Mesenchymal stem cell (in vitro differentiated cells and primary cell): Measurements from ENCODE around the gene SRSF8.
"Not testable (repeated sequence)": the region's sequence is repeated elsewhere in the genome, so short reads cannot be mapped to it uniquely, and the experiment has no call there.

Experiments used
- DNase-seq: peaks from one replicate; pipeline ENCODE4 v3.0.0-alpha.2; 2013
- H2AFZ ChIP-seq: one replicate; pipeline ENCODE4 v1.6.1; 2013; ENCODE audit warnings: low read depth, mild to moderate bottlenecking, control low read depth, inconsistent platforms, low read length, moderate library complexity
- H2AK5ac ChIP-seq: 2 replicates; pipeline ENCODE4 v1.6.1; 2013; ENCODE audit warnings: low read length, moderate library complexity, mild to moderate bottlenecking, inconsistent platforms; ENCODE audit not compliant: severe bottlenecking
- H2BK120ac ChIP-seq: one replicate; pipeline ENCODE4 v1.6.1; 2013; ENCODE audit warnings: low read depth, mild to moderate bottlenecking, inconsistent platforms, low read length, moderate library complexity
- H2BK12ac ChIP-seq, 2 experiments: one replicate each; pipeline ENCODE4 v1.6.1; 2013; ENCODE audit warnings: inconsistent platforms in 2 of 2, low read length in 2 of 2, mild to moderate bottlenecking in 2 of 2, moderate library complexity in 2 of 2, control low read depth in 1 of 2
- H2BK15ac ChIP-seq: one replicate; pipeline ENCODE4 v1.6.1; 2013; ENCODE audit warnings: mild to moderate bottlenecking, low read depth, inconsistent platforms; ENCODE audit not compliant: poor library complexity, severe bottlenecking
- H2BK5ac ChIP-seq: 2 replicates; pipeline ENCODE4 v1.6.1; 2013; ENCODE audit warnings: low read depth, mild to moderate bottlenecking, low read length, control low read depth, inconsistent platforms; ENCODE audit not compliant: poor library complexity, severe bottlenecking
- H3K14ac ChIP-seq, 2 experiments: one replicate each; pipeline ENCODE4 v1.6.1; 2013; ENCODE audit warnings: inconsistent platforms in 2 of 2, low read length in 2 of 2, control low read depth in 1 of 2, mild to moderate bottlenecking in 1 of 2, moderate library complexity in 1 of 2
- H3K18ac ChIP-seq, 2 experiments: one replicate each; pipeline ENCODE4 v1.6.1; 2013; ENCODE audit warnings: inconsistent platforms in 2 of 2, low read length in 2 of 2, control low read depth in 1 of 2, low read depth in 1 of 2, mild to moderate bottlenecking in 1 of 2
- H3K23ac ChIP-seq, 2 experiments: one replicate each; pipeline ENCODE4 v1.6.1; 2013; ENCODE audit warnings: inconsistent platforms in 2 of 2, low read length in 2 of 2, mild to moderate bottlenecking in 2 of 2, moderate library complexity in 2 of 2, control low read depth in 1 of 2
- H3K27ac ChIP-seq: 2 replicates; pipeline ENCODE4 v1.5.1; 2013; ENCODE audit warnings: mild to moderate bottlenecking, moderate library complexity, low read length, control low read depth, inconsistent platforms; ENCODE audit not compliant: poor library complexity, severe bottlenecking
- H3K27me3 ChIP-seq, 2 experiments: 2 replicates each; pipeline versions ENCODE4 v1.6.1 to v1.7.0; 2013; ENCODE audit warnings: low read length in 2 of 2, mild to moderate bottlenecking in 2 of 2, moderate library complexity in 2 of 2, control low read depth in 1 of 2, inconsistent platforms in 1 of 2; ENCODE audit not compliant: control insufficient read depth in 1 of 2, insufficient read depth in 1 of 2
- H3K36me3 ChIP-seq, 2 experiments: 2 replicates each; pipeline versions ENCODE4 v1.6.1 to v1.7.0; 2013; ENCODE audit warnings: low read length in 2 of 2, control low read depth in 1 of 2, inconsistent platforms in 1 of 2, low read depth in 1 of 2, mild to moderate bottlenecking in 1 of 2; ENCODE audit not compliant: insufficient read depth in 2 of 2, control insufficient read depth in 1 of 2
- H3K4ac ChIP-seq, 2 experiments: one replicate each; pipeline ENCODE4 v1.6.1; 2013; ENCODE audit warnings: inconsistent platforms in 2 of 2, low read length in 2 of 2, mild to moderate bottlenecking in 2 of 2, moderate library complexity in 2 of 2, control low read depth in 1 of 2, low read depth in 1 of 2
- H3K4me1 ChIP-seq: 2 replicates; pipeline ENCODE4 v1.6.1; 2013; ENCODE audit warnings: low read depth, low read length, control low read depth; ENCODE audit not compliant: control insufficient read depth, insufficient read depth
- H3K4me2 ChIP-seq: 2 replicates; pipeline ENCODE4 v1.6.1; 2013; ENCODE audit warnings: low read length, mild to moderate bottlenecking, inconsistent platforms; ENCODE audit not compliant: poor library complexity, severe bottlenecking
- H3K4me3 ChIP-seq, 2 experiments: 2 replicates each; pipeline versions ENCODE4 v1.5.1 to v1.7.0; 2013; ENCODE audit warnings: low read length in 2 of 2, mild to moderate bottlenecking in 2 of 2, control low read depth in 1 of 2, low read depth in 1 of 2; ENCODE audit not compliant: insufficient read depth in 1 of 2
- H3K79me1 ChIP-seq: replicated peaks from 2 replicates; pipeline ENCODE4 v1.6.1; 2013; ENCODE audit warnings: mild to moderate bottlenecking, control low read depth, low read length, inconsistent platforms; ENCODE audit not compliant: poor library complexity, severe bottlenecking
- H3K9ac ChIP-seq: 2 replicates; pipeline ENCODE4 v1.7.0; 2013; ENCODE audit warnings: mild to moderate bottlenecking, low read length, moderate library complexity
- H3K9me3 ChIP-seq: 2 replicates; pipeline ENCODE4 v1.7.0; 2013; ENCODE audit warnings: mild to moderate bottlenecking, low read length; ENCODE audit not compliant: control insufficient read depth
- H4K8ac ChIP-seq: one replicate; pipeline ENCODE4 v1.6.1; 2013; ENCODE audit warnings: inconsistent platforms, mild to moderate bottlenecking, low read length, moderate library complexity
- H4K91ac ChIP-seq: one replicate; pipeline ENCODE4 v1.6.1; 2013; ENCODE audit warnings: mild to moderate bottlenecking, low read length, inconsistent platforms
- WGBS: methylation state at CpG from one replicate; pipeline ENCODE4 v1.1.7; 2013; ENCODE audit warnings: mixed read lengths; 5-methylcytosine and 5-hydroxymethylcytosine counted together

SRSF8 gene

GRCh38 chr11:95108159-95108611 lies 41.5 kb downstream of the SRSF8 start:
- H3K27ac ChIP-seq: no peak overlapping the region
- no peak overlapping the region for H3K4me2 ChIP-seq
- 19% methylated on average over 6 of the region's 9 CpGs for WGBS
- H2AK5ac ChIP-seq: no peak overlapping the region
- H2BK5ac ChIP-seq: no peak overlapping the region
- H2BK15ac ChIP-seq: no peak overlapping the region
- no peak overlapping the region for H2AFZ ChIP-seq
- no peak overlapping the region for H3K9ac ChIP-seq
- peaks cover 4 to 9% of the 10 kb centered on the region in 2 experiments for H3K36me3 ChIP-seq
- peak overlapping the region; percentile 57 for H4K91ac ChIP-seq
- peaks cover 6% of the 10 kb centered on the region for H3K79me1 ChIP-seq
- peak overlapping the region in 1 of 2 experiments; percentile 49 for H2BK12ac ChIP-seq
- H4K8ac ChIP-seq: peak overlapping the region; percentile 1
- no peaks in the 10 kb centered on the region for H3K9me3 ChIP-seq
- H3K23ac ChIP-seq: no peak overlapping the region
- H2BK120ac ChIP-seq: peak overlapping the region; percentile 87
- no peak overlapping the region for H3K4me3 ChIP-seq
- H3K27me3 ChIP-seq: no peaks in the 10 kb centered on the region
- H3K4ac ChIP-seq: peak overlapping the region in 1 of 2 experiments; percentile 37
- peaks cover 16% of the 10 kb centered on the region for H3K4me1 ChIP-seq
- peak; percentile 81 for DNase-seq
- no peak overlapping the region for H3K14ac ChIP-seq
- H3K18ac ChIP-seq: peak overlapping the region in 1 of 2 experiments; percentile 71

- Histone ChIP-seq H3K4me2 (no peak overlapping the region), H2AK5ac (no peak overlapping the region), H2BK120ac (no peak overlapping the region), H2AFZ (no peak overlapping the region), H4K8ac (peak overlapping the region; percentile 60), H3K9ac (no peak overlapping the region), H3K36me3 (peaks cover 4 to 9% of the 10 kb centered on the region in 2 experiments), H3K23ac (no peak overlapping the region), H3K27me3 (no peaks in the 10 kb centered on the region), H3K4me1 (peaks cover 14% of the 10 kb centered on the region), H2BK15ac (peak overlapping the region; percentile 19), H3K4me3 (no peak overlapping the region), H3K18ac (peak overlapping the region; percentile 44 to 65), H2BK12ac (peak overlapping the region; percentile 10 to 69), H2BK5ac (no peak overlapping the region), H4K91ac (peak overlapping the region; percentile 8), H3K4ac (no peak overlapping the region), H3K9me3 (no peaks in the 10 kb centered on the region), H3K79me1 (peaks cover 6% of the 10 kb centered on the region), H3K27ac (no peak overlapping the region), H3K14ac (no peak overlapping the region)
- 15% methylated on average over 6 of the region's 6 CpGs for WGBS
- peak; percentile 71 for DNase-seq
Measured at GRCh38 chr11:95108671-95109551, 42.2 kb downstream of the SRSF8 start.

- H4K8ac ChIP-seq, H3K9me3 ChIP-seq, H3K27me3 ChIP-seq, H4K91ac ChIP-seq, H3K27ac ChIP-seq, H2BK12ac ChIP-seq, H3K4me2 ChIP-seq, DNase-seq, H3K4ac ChIP-seq, H2BK120ac ChIP-seq, H3K18ac ChIP-seq, H2BK15ac ChIP-seq, H3K14ac ChIP-seq, H3K36me3 ChIP-seq, H2AK5ac ChIP-seq, H3K4me3 ChIP-seq, H3K23ac ChIP-seq, H2AFZ ChIP-seq, H2BK5ac ChIP-seq, H3K79me1 ChIP-seq, H3K9ac ChIP-seq: not testable (repeated sequence)
- peaks cover 14% of the 10 kb centered on the region for H3K4me1 ChIP-seq
- 94% methylated on average over 2 of the region's 3 CpGs for WGBS
Measured at GRCh38 chr11:95111471-95111870, 44.8 kb downstream of the SRSF8 start.

- Histone ChIP-seq H3K23ac (no peak overlapping the region), H4K8ac (no peak overlapping the region), H3K79me1 (peaks cover 2% of the 10 kb centered on the region), H3K9ac (no peak overlapping the region), H2BK120ac (no peak overlapping the region), H3K36me3 (peaks cover 4 to 9% of the 10 kb centered on the region in 2 experiments), H2BK12ac (no peak overlapping the region), H3K14ac (no peak overlapping the region), H3K4ac (no peak overlapping the region), H4K91ac (no peak overlapping the region), H3K27ac (no peak overlapping the region), H3K9me3 (no peaks in the 10 kb centered on the region), H3K4me3 (no peak overlapping the region), H3K4me2 (no peak overlapping the region), H3K27me3 (no peaks in the 10 kb centered on the region), H2BK15ac (no peak overlapping the region), H3K4me1 (peaks cover 14% of the 10 kb centered on the region), H2AFZ (no peak overlapping the region), H3K18ac (no peak overlapping the region), H2BK5ac (no peak overlapping the region), H2AK5ac (no peak overlapping the region)
- DNase-seq: no peak
- 95% methylated on average over 3 of the region's 3 CpGs for WGBS
Measured at GRCh38 chr11:95111923-95112540, 45.3 kb downstream of the SRSF8 start.
